GM23248 (cell line): Measurements from ENCODE around the gene PRDM10.

Source experiments
- EZH2 ChIP-seq: fragments of 200-600 bp; sonication (generic); IDR thresholded peaks from 2 replicates; pipeline ENCODE4 v1.6.1; 2018; ENCODE audit warnings: antibody characterized with exemption, mild to moderate bottlenecking; ENCODE audit not compliant: insufficient read depth, poor library complexity, severe bottlenecking
- EZH2phosphoT487 ChIP-seq: fragments of 200-600 bp; sonication (generic); IDR thresholded peaks from 2 replicates; pipeline ENCODE4 v1.6.1; 2018; ENCODE audit warnings: antibody characterized with exemption, moderate library complexity, mild to moderate bottlenecking, low read depth; ENCODE audit not compliant: insufficient read depth

DNA sequence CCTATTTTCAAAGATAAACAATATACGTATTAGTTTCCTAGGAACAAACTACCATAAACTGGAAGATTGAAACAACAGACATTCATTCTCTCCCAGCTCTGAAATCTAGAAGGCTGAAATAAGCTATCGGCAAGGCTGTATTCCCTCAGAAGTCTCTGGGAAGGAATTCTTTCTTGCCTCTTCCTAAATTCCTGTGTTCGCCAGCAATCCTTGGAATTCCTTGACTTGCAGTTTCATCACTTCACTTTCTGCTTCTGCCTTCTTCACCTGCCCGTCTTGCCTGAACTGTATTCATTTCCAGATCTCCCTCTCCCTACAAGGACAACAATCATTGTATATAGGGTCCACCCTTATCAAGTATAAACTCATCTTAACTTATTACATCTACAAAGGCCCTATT is 17.7 kb upstream of the PRDM10 start:
- TF ChIP-seq EZH2 = no peak
- TF ChIP-seq EZH2phosphoT487 = no peak
